ENCODE data around the gene SPATS2L.

SPATS2L gene

GRCh38 chr2:200467806-200468681 is 161.6 kb downstream of the SPATS2L start:
- no peak for DNase-seq (ENCODE audit: low read depth, low spot score)

- no peak for DNase-seq (ENCODE audit: low read depth, low spot score)
Measured at GRCh38 chr2:200469708-200470211, 163.3 kb downstream of the SPATS2L start.

GRCh38 chr2:200470230-200470629 is 163.7 kb downstream of the SPATS2L start:
- no peak for DNase-seq (ENCODE audit: low read depth, low spot score)

- no peak for DNase-seq (ENCODE audit: low read depth, low spot score)
Measured at GRCh38 chr2:200471324-200471848, 164.9 kb downstream of the SPATS2L start.

GRCh38 chr2:200471928-200472645 is 165.6 kb downstream of the SPATS2L start:
- no peak for DNase-seq (ENCODE audit: low read depth, low spot score)

DNA sequence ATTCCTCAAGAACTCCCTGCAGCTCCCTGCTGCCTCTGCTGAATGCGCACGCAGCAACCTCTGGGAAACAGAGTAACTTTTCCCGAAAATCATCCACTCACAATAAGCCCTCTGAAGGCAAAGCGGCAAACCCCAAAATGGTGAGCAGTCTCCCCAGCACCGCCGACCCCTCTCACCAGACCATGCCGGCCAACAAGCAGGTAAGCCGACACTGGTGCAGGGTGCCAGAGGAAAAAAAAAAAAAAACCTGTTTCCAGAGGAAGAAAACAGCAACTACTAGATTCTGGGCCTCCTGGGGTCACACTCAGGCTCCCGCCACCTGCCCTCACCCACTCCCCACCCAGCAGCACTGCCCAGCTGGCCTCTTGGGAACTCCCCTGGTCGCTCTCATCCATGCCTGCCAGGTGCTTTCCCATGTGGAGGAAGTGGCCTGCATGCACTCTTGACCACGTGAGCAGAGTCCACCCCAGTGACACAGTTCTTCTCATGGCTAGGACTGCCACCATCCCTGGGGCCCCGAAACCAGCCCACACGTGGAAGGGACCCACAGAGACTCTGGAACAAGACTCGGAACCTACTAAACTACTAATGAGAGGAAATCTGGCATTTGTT is 166.5 kb downstream of the SPATS2L start:
- no peak for DNase-seq (ENCODE audit: low read depth, low spot score)

- DNase-seq (ENCODE audit: low read depth, low spot score) = no peak
Measured at GRCh38 chr2:200475795-200476194, 169.3 kb downstream of the SPATS2L start.

DNA sequence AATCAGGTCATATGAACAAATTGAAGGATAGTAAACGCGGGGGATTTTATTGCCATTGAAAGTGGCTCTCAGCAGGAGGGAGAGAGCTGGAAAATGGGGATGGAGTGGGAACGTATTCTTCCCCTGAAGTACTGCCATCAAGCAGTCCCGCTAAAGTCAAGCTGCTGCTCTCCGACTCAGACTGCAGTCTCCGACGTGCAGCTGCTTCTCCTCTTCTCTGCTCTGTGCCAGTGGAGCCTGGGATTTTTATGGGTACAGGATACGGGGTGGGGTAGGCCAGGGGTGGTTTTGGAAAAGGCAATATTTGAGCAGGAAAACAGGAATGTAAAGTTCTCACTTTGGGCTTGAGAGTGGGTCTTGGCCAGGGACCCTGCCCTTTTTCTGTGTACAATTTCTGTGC is 170.3 kb downstream of the SPATS2L start:
- DNase-seq (ENCODE audit: low read depth, low spot score) = no peak

DNA sequence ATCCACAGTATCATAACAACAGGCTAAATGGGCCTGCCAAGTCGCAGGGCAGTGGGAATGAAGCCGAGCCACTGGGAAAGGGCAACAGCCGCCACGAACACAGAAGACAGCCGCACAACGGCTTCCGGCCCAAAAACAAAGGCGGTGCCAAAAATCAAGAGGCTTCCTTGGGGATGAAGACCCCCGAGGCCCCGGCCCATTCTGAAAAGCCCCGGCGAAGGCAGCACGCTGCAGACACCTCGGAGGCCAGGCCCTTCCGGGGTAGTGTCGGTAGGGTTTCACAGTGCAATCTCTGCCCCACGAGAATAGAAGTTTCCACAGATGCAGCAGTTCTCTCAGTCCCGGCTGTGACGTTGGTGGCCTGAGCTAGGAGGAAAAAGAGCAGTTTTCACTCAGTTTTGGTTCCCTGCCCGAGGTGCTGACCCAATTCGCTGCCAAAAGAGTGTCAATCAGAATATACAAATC is 171.2 kb downstream of the SPATS2L start:
- no peak for DNase-seq (ENCODE audit: low read depth, low spot score)

- no peak for DNase-seq (ENCODE audit: low read depth, low spot score)
Measured at GRCh38 chr2:200479692-200480265, 173.3 kb downstream of the SPATS2L start.

DNA sequence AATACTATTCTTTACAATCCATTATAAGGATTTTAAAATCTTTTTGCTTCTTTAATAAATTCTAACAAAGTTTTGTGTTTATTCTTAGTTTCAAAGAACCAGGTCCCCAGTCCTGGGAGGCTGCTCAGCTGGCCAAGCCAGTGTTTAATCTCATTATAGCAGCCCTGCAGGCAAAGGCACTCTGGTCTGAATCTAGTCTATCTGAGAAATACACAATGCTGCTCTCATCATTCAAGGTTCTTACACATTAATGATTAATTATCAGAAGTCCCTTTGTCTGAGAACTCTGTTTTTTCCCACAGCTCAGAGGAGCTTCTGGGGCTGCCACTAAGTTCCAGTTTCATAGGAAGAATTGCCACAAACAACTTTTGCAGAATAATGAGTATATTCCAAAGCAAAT is 175.7 kb downstream of the SPATS2L start:
- no peak for DNase-seq (ENCODE audit: low read depth, low spot score)

DNA sequence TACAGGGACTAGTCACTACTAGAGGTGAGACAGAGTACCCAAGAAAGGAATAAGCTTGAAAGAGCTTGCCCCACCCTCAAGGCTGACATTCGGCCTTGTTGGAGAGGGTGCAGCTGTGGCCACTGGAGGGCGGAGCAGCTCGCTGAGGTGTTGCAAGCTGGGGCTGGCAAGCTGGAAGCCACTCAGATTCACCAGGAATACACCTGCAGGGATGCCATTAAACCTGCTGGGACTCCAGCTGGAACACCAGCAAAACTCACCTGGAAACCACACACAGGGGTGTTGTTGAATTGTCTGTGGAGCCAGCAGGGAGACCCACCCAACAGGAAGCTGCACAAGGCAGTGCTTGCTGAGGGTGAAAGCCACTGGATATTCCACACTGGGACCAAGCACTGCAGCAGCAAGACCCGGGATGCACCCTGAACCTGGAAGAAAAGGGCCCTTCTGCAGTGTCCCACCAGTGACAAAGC is 177.3 kb downstream of the SPATS2L start:
- DNase-seq (ENCODE audit: low read depth, low spot score) = no peak

- DNase-seq (ENCODE audit: low read depth, low spot score) = no peak
Measured at GRCh38 chr2:200484934-200485333, 178.4 kb downstream of the SPATS2L start.

GRCh38 chr2:200486529-200486928 is 180.0 kb downstream of the SPATS2L start:
- no peak for DNase-seq (ENCODE audit: low read depth, low spot score)

- DNase-seq (ENCODE audit: low read depth, low spot score) = no peak
Measured at GRCh38 chr2:200488169-200488568, 181.7 kb downstream of the SPATS2L start.

DNA sequence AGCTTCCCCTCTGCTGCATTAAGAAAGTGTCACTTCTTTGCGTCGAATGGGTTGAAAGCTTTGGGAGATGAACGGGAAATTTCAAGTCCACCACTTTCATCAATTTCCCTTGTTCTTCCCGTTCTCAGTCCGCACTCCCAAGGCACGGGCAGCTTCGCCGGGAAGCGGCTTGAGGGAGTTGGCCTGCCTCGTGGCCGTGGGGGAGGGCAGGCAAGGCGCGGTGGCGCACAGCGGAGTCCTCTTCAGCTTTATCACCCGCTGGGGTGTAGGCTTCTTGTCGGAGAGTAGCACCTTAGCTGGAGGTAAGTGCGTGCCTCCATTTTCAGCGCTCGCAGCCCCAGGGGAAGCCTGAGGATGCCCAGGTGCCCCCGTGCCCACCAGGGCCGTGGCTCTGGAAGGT is 183.5 kb downstream of the SPATS2L start:
- DNase-seq (ENCODE audit: low read depth, low spot score) = no peak

DNA sequence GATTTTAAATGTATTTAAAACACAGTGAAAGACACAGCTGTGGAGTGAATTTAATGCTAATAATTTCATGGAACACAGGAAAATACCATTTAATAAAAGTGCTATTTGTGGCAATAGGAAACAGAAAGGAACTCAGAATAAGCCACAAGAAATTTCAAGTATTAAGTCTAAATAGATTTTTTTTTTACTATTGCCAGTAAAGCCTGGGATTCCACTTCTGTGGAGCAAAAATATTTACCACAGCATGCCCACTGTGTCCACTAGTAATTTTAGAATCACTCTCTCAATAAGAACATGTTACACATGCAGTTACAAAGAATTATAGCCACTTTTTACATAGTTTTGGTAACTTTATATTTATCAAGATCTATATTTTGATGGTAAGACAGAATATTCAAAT is 186.2 kb downstream of the SPATS2L start:
- DNase-seq (ENCODE audit: low read depth, low spot score) = no peak

- no peak for DNase-seq (ENCODE audit: low read depth, low spot score)
Measured at GRCh38 chr2:200494048-200494447, 187.6 kb downstream of the SPATS2L start.

DNA sequence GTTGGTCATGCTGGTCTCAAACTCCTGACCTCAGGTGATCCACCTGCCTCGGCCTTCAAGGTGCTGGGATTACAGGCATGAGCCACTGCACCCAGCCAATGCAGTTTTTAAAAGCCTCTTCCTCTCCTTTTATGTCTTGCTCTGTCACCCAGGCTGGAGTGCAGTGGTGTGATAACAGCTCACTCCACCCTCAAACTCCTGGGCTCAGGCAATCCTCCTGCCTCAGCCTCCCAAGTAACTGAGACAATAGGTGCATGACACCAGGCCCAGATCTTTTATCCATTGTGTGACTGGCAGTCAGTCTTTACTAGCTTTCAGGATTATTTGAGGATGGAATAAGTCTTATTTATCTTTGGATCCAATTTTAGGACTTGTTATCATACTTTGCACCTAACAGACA is 190.2 kb downstream of the SPATS2L start:
- DNase-seq (ENCODE audit: low read depth, low spot score) = no peak

GRCh38 chr2:200498402-200499162 is 192.1 kb downstream of the SPATS2L start:
- no peak for DNase-seq (ENCODE audit: low read depth, low spot score)

GRCh38 chr2:200502196-200502595 is 195.7 kb downstream of the SPATS2L start:
- no peak for DNase-seq (ENCODE audit: low read depth, low spot score)

Data from brain pericyte (primary cell).